Trophoblast cell (in vitro differentiated cells and primary cell): ENCODE measurements around the gene SLAMF6.

ENCODE experiments used
- DNase-seq, 2 donors: peaks; one replicate each; pipeline ENCODE4 v3.0.0-alpha.2; 2016
- H2AFZ ChIP-seq: 2 replicates; pipeline ENCODE4 v1.6.1; 2013; ENCODE audit warnings: low read length, moderate library complexity, mild to moderate bottlenecking; ENCODE audit not compliant: insufficient read depth, poor library complexity
- H2AK5ac ChIP-seq: 2 replicates; pipeline ENCODE4 v1.6.1; 2013; ENCODE audit warnings: mild to moderate bottlenecking, low read length
- H2BK120ac ChIP-seq: 2 replicates; pipeline ENCODE4 v1.6.1; 2013; ENCODE audit warnings: low read length, mild to moderate bottlenecking, moderate library complexity; ENCODE audit not compliant: insufficient read depth, poor library complexity
- H2BK12ac ChIP-seq: 2 replicates; pipeline ENCODE4 v1.6.1; 2013; ENCODE audit warnings: mild to moderate bottlenecking, low read length, moderate library complexity
- H2BK5ac ChIP-seq: 2 replicates; pipeline ENCODE4 v1.6.1; 2013; ENCODE audit warnings: low read length, low read depth, moderate library complexity, mild to moderate bottlenecking; ENCODE audit not compliant: poor library complexity
- H3K14ac ChIP-seq: 2 replicates; pipeline ENCODE4 v1.6.1; 2013; ENCODE audit warnings: mild to moderate bottlenecking, low read length
- H3K18ac ChIP-seq: 2 replicates; pipeline ENCODE4 v1.6.1; 2013; ENCODE audit warnings: mild to moderate bottlenecking, low read length
- H3K23ac ChIP-seq: 2 replicates; pipeline ENCODE4 v1.6.1; 2013; ENCODE audit warnings: low read length
- H3K27ac ChIP-seq: 2 replicates; pipeline ENCODE4 v1.5.1; 2013; ENCODE audit warnings: low read depth, mild to moderate bottlenecking, inconsistent platforms, low read length, moderate library complexity
- H3K27me3 ChIP-seq: 2 replicates; pipeline ENCODE4 v1.6.1; 2013; ENCODE audit warnings: inconsistent platforms, mild to moderate bottlenecking, low read length, moderate library complexity; ENCODE audit not compliant: insufficient read depth
- H3K36me3 ChIP-seq, 2 experiments: 1 replicate in 1 of 2; 2 replicates in 1 of 2; pipeline ENCODE4 v1.6.1; 2013; ENCODE audit warnings: low read length in 2 of 2, mild to moderate bottlenecking in 2 of 2, moderate library complexity in 1 of 2; ENCODE audit not compliant: insufficient read depth in 2 of 2, control insufficient read depth in 1 of 2
- H3K4ac ChIP-seq: 2 replicates; pipeline ENCODE4 v1.6.1; 2013; ENCODE audit warnings: low read depth, mild to moderate bottlenecking, low read length, moderate library complexity
- H3K4me1 ChIP-seq, 2 experiments: 1 replicate in 1 of 2; 2 replicates in 1 of 2; pipeline ENCODE4 v1.6.1; 2013; ENCODE audit warnings: low read length in 2 of 2, mild to moderate bottlenecking in 2 of 2, moderate library complexity in 1 of 2; ENCODE audit not compliant: insufficient read depth in 2 of 2, control insufficient read depth in 1 of 2
- H3K4me2 ChIP-seq: 2 replicates; pipeline ENCODE4 v1.6.1; 2013; ENCODE audit warnings: inconsistent platforms, mild to moderate bottlenecking, low read length, moderate library complexity
- H3K4me3 ChIP-seq: 2 replicates; pipeline ENCODE4 v1.5.1; 2013; ENCODE audit warnings: mild to moderate bottlenecking, low read depth, low read length, inconsistent platforms
- H3K79me1 ChIP-seq: one replicate; pipeline ENCODE4 v1.6.1; 2013; ENCODE audit warnings: low read length
- H3K79me2 ChIP-seq: 2 replicates; pipeline ENCODE4 v1.6.1; 2013; ENCODE audit warnings: low read length, mild to moderate bottlenecking; ENCODE audit not compliant: control insufficient read depth, insufficient read depth, poor library complexity
- H3K9ac ChIP-seq: 2 replicates; pipeline ENCODE4 v1.6.1; 2013; ENCODE audit warnings: mild to moderate bottlenecking, low read length
- H3K9me3 ChIP-seq: 2 replicates; pipeline ENCODE4 v1.6.1; 2013; ENCODE audit warnings: low read depth, mild to moderate bottlenecking, control low read depth, inconsistent platforms, low read length; ENCODE audit not compliant: insufficient read depth
- H4K12ac ChIP-seq: 2 replicates; pipeline ENCODE4 v1.6.1; 2013; ENCODE audit warnings: low read depth, mild to moderate bottlenecking, low read length, moderate library complexity
- H4K8ac ChIP-seq: 2 replicates; pipeline ENCODE4 v1.6.1; 2013; ENCODE audit warnings: low read depth, mild to moderate bottlenecking, low read length, moderate library complexity
- H4K91ac ChIP-seq: one replicate; pipeline ENCODE4 v1.6.1; 2013; ENCODE audit warnings: low read depth, mild to moderate bottlenecking, low read length, moderate library complexity
- WGBS: extraction: QIAGEN DNeasy Blood & Tissue Kit; methylation state at CpG from one replicate; pipeline ENCODE4 v1.1.7; 2013; ENCODE audit warnings: missing lambda C conversion rate; ENCODE audit not compliant: insufficient read length, insufficient coverage; ENCODE audit errors: extremely low coverage; 5-methylcytosine and 5-hydroxymethylcytosine counted together

Gene SLAMF6

DNA sequence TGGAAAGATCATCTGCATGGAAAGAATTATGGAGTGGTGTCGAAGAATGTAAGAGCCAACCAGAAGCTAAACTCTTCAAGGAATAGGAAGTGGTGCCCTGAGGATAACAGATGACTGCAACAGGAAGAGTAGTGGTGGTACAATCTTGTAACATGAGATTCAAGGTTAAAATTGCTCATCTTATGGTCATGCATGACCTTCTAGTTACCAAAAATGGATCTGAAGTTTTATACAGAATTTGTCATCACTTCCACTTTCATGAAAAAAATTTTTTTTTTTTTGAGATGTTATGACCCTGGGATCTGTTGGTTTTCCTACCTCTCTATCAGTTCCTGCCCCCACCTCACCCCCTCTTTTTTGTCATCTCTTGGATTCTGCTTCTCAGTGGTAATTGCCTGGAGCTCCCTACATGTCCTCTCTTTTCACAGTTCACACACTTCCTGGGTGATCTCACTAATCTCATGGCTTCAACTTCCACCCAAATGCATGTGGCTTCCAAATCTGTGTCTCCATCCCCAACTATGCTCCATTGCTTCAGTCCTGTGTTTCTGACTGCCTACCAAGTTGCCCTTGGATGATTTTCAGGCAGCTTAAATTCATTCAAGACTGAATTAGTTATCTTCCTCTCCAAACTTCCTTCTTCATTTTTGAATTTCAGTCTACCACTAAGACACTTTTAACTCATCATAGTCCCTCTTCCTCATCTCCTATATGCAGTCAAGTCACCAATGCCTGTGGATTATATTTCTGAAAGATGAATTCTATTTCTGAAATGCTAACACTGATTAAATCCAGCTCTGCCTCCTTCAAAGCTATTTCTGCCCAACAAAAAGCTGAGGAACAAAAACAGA, 48.4 kb downstream of the SLAMF6 start:
- no peak overlapping the region for H2BK120ac ChIP-seq
- H4K8ac ChIP-seq = no peak overlapping the region
- no CpG with 5 or more reads among the region's 1 CpG for WGBS
- no peaks in the 10 kb centered on the region for H3K79me2 ChIP-seq
- no peak overlapping the region for H3K4ac ChIP-seq
- no peak overlapping the region for H2BK12ac ChIP-seq
- no peak overlapping the region for H3K23ac ChIP-seq
- H3K9me3 ChIP-seq = no peaks in the 10 kb centered on the region
- no peak overlapping the region for H2BK5ac ChIP-seq
- H3K18ac ChIP-seq = no peak overlapping the region
- H3K27ac ChIP-seq = no peak overlapping the region
- H3K27me3 ChIP-seq = no peaks in the 10 kb centered on the region
- H3K4me3 ChIP-seq = no peak overlapping the region
- H4K91ac ChIP-seq = no peak overlapping the region
- no peak overlapping the region for H3K4me2 ChIP-seq
- no peak overlapping the region for H3K9ac ChIP-seq
- H2AK5ac ChIP-seq = no peak overlapping the region
- H3K79me1 ChIP-seq = no peaks in the 10 kb centered on the region
- H4K12ac ChIP-seq = no peak overlapping the region
- no peak overlapping the region for H2AFZ ChIP-seq
- H3K4me1 ChIP-seq = no peaks in the 10 kb centered on the region
- no peak overlapping the region for H3K14ac ChIP-seq
- no peaks in the 10 kb centered on the region for H3K36me3 ChIP-seq
- DNase-seq = no peak

DNA sequence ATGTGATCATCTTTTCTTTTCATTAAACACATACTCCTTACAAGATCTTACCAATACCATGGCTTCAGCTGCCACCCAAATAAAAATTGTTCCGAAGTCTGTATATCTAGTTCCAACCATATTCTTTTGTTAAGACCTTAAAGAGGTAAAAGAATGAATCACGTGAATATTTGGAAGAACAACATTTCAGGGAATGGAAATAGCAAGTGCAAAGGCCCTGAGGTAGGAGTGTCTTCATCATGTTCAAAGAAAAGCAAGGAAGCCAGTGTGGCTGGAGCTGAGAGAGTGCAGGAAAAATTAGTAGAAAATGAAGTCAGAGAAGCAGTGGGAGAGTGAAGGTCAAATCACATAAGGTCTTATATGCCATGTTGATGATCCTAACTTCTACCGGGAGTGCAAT, 50.9 kb downstream of the SLAMF6 start:
- Histone ChIP-seq H3K4ac (no peak overlapping the region), H2AFZ (no peak overlapping the region), H3K23ac (no peak overlapping the region), H3K27ac (no peak overlapping the region), H3K9ac (no peak overlapping the region), H2AK5ac (no peak overlapping the region), H3K36me3 (no peaks in the 10 kb centered on the region), H2BK5ac (no peak overlapping the region), H2BK120ac (no peak overlapping the region), H3K14ac (no peak overlapping the region), H3K4me3 (no peak overlapping the region), H3K79me1 (no peaks in the 10 kb centered on the region), H4K8ac (no peak overlapping the region), H4K12ac (no peak overlapping the region), H3K4me1 (no peaks in the 10 kb centered on the region), H3K27me3 (no peaks in the 10 kb centered on the region), H3K79me2 (no peaks in the 10 kb centered on the region), H2BK12ac (no peak overlapping the region), H3K18ac (no peak overlapping the region), H3K9me3 (no peaks in the 10 kb centered on the region), H4K91ac (no peak overlapping the region), H3K4me2 (no peak overlapping the region)
- WGBS = no CpG with 5 or more reads among the region's 3 CpGs
- no peak for DNase-seq

- no peak overlapping the region for H2BK5ac ChIP-seq
- no peak overlapping the region for H2AK5ac ChIP-seq
- WGBS = no CpG with 5 or more reads among the region's 1 CpG
- no peak for DNase-seq
- H3K79me2 ChIP-seq = no peaks in the 10 kb centered on the region
- H3K4me1 ChIP-seq = no peaks in the 10 kb centered on the region
- H2AFZ ChIP-seq = no peak overlapping the region
- H3K14ac ChIP-seq = no peak overlapping the region
- no peaks in the 10 kb centered on the region for H3K9me3 ChIP-seq
- no peak overlapping the region for H4K12ac ChIP-seq
- H3K18ac ChIP-seq = no peak overlapping the region
- H3K4me2 ChIP-seq = no peak overlapping the region
- H3K9ac ChIP-seq = no peak overlapping the region
- no peak overlapping the region for H3K4me3 ChIP-seq
- no peak overlapping the region for H4K8ac ChIP-seq
- no peaks in the 10 kb centered on the region for H3K27me3 ChIP-seq
- no peak overlapping the region for H3K23ac ChIP-seq
- H3K4ac ChIP-seq = no peak overlapping the region
- no peak overlapping the region for H2BK120ac ChIP-seq
- H2BK12ac ChIP-seq = no peak overlapping the region
- no peak overlapping the region for H4K91ac ChIP-seq
- no peak overlapping the region for H3K27ac ChIP-seq
- no peaks in the 10 kb centered on the region for H3K36me3 ChIP-seq
- no peaks in the 10 kb centered on the region for H3K79me1 ChIP-seq
Observed at GRCh38 chr1:160471253-160471652, 51.8 kb downstream of the SLAMF6 start.

DNA sequence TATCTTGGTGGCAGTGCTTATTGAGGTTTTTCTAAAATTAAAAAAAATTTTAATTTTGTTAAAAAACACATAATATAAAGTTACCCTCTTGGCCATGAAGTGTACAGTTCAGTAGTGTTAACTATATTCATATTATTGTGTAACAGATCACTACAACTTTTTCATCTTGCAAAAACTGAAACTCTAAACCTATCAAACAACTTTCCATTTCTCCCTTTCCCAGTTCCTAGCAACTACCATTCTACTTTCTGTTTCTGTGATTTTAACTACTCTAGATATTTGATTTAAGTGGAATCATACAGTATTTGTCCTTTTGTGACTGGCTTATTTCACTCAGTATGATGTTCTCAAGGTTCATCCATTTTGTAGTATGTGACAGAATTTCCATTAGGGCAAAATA, 55.5 kb downstream of the SLAMF6 start:
- Histone ChIP-seq H3K27ac (no peak overlapping the region), H3K4me1 (no peaks in the 10 kb centered on the region), H3K9me3 (no peaks in the 10 kb centered on the region), H4K8ac (no peak overlapping the region), H3K9ac (no peak overlapping the region), H2BK5ac (no peak overlapping the region), H3K4me3 (no peak overlapping the region), H4K91ac (no peak overlapping the region), H3K27me3 (no peaks in the 10 kb centered on the region), H3K14ac (no peak overlapping the region), H3K4me2 (no peak overlapping the region), H2BK12ac (no peak overlapping the region), H3K23ac (no peak overlapping the region), H2AFZ (no peak overlapping the region), H3K18ac (no peak overlapping the region), H2AK5ac (no peak overlapping the region), H3K4ac (no peak overlapping the region), H3K79me1 (no peaks in the 10 kb centered on the region), H3K79me2 (no peaks in the 10 kb centered on the region), H3K36me3 (no peaks in the 10 kb centered on the region), H4K12ac (no peak overlapping the region), H2BK120ac (no peak overlapping the region)
- no peak for DNase-seq
